H1 (cell line): ENCODE data around the gene CHRNA9. TPM values are rescaled to one million over a fixed set of nuclear protein-coding genes. Genes with fewer than 3 reads are reported as not detected.

Experiments used
- CTCF ChIA-PET: fragments of 300-600 bp; sonication (Branson Sonifier 250); formaldehyde crosslinking; loops from one replicate; lab custom pipeline; 2021; ENCODE audit not compliant: partially characterized antibody; lab: Charles Lee
- POLR2A ChIA-PET: fragments of 300-600 bp; sonication (Branson Sonifier 250); formaldehyde crosslinking; loops from one replicate; lab custom pipeline; 2021; ENCODE audit warnings: inconsistent platforms; ENCODE audit not compliant: partially characterized antibody; lab: Charles Lee
- DNase-seq, 2 experiments: peaks; one replicate each; pipeline versions ENCODE4 v3.0.0 to v3.0.0-alpha.2; 2010 to 2022; ENCODE audit warnings: low spot score in 2 of 2, low read depth in 1 of 2, mixed read lengths in 1 of 2
- FAIRE-seq: peaks from 2 replicates; lab custom pipeline; 2011; peaks lifted over from hg19 to GRCh38; lab: Jason Lieb, UNC
- H2AFZ ChIP-seq: 2 replicates; pipeline ENCODE4 v1.8.1; 2012; ENCODE audit warnings: low read length, inconsistent platforms
- H2AK5ac ChIP-seq: 2 replicates; pipeline ENCODE4 v1.6.1; 2013; ENCODE audit warnings: low read depth, low read length
- H2BK120ac ChIP-seq: replicated peaks from 2 replicates; pipeline ENCODE3; 2013; ENCODE audit warnings: low read depth, low read length, inconsistent platforms
- H2BK12ac ChIP-seq: 2 replicates; pipeline ENCODE4 v1.6.1; 2013; ENCODE audit warnings: low read depth, low read length
- H2BK15ac ChIP-seq: 2 replicates; pipeline ENCODE4 v1.6.1; 2013; ENCODE audit warnings: low read length
- H2BK20ac ChIP-seq: 2 replicates; pipeline ENCODE4 v1.6.1; 2013; ENCODE audit warnings: low read length
- H2BK5ac ChIP-seq: 2 replicates; pipeline ENCODE4 v1.6.1; 2013; ENCODE audit warnings: low read depth, low read length
- H3K14ac ChIP-seq: 2 replicates; pipeline ENCODE4 v1.6.1; 2013; ENCODE audit warnings: inconsistent platforms; ENCODE audit not compliant: insufficient read length
- H3K18ac ChIP-seq: 2 replicates; pipeline ENCODE4 v1.6.1; 2013; ENCODE audit warnings: low read length; ENCODE audit errors: extremely low read depth
- H3K23ac ChIP-seq: 2 replicates; pipeline ENCODE4 v1.6.1; 2013; ENCODE audit warnings: inconsistent platforms; ENCODE audit not compliant: insufficient read length
- H3K23me2 ChIP-seq: 2 replicates; pipeline ENCODE4 v1.6.1; 2013; ENCODE audit warnings: low read depth, low read length
- H3K27ac ChIP-seq: 2 replicates; pipeline ENCODE4 v1.6.1; 2011; ENCODE audit warnings: low read depth, low read length, inconsistent platforms
- H3K27me3 ChIP-seq, 4 experiments: replicated peaks in 1 of 4; 1 replicate in 1 of 4; 2 replicates in 3 of 4; pipeline versions ENCODE4 v1.6.1 to v1.8.1; 2011 to 2013; ENCODE audit warnings: low read length in 3 of 4, mild to moderate bottlenecking in 3 of 4, inconsistent platforms in 2 of 4, mixed read lengths in 2 of 4, moderate library complexity in 1 of 4; ENCODE audit not compliant: control insufficient read depth in 3 of 4, insufficient read depth in 3 of 4; ENCODE audit errors: extremely low read depth in 1 of 4
- H3K36me3 ChIP-seq, 4 experiments: 2 replicates each; pipeline versions ENCODE4 v1.6.1 to v1.8.1; 2011 to 2013; ENCODE audit warnings: mild to moderate bottlenecking in 4 of 4, low read length in 3 of 4, moderate library complexity in 2 of 4, control low read depth in 1 of 4, inconsistent platforms in 1 of 4; ENCODE audit not compliant: insufficient read depth in 4 of 4, control insufficient read depth in 2 of 4
- H3K4ac ChIP-seq: replicated peaks from 2 replicates; pipeline ENCODE3; 2013; ENCODE audit warnings: low read length, low read depth, mixed read lengths, inconsistent platforms; ENCODE audit not compliant: insufficient read length
- H3K4me1 ChIP-seq, 4 experiments: replicated peaks in 1 of 4; 1 replicate in 1 of 4; 2 replicates in 3 of 4; pipeline versions ENCODE4 v1.6.1 to v1.8.1; 2011 to 2013; ENCODE audit warnings: low read length in 3 of 4, inconsistent platforms in 2 of 4, mixed read lengths in 1 of 4; ENCODE audit not compliant: insufficient read depth in 4 of 4, control insufficient read depth in 3 of 4
- H3K4me2 ChIP-seq, 2 experiments: 2 replicates each; pipeline versions ENCODE4 v1.6.1 to v1.8.1; 2011 to 2013; ENCODE audit warnings: low read depth in 2 of 2, low read length in 2 of 2, control low read depth in 1 of 2, inconsistent platforms in 1 of 2, mild to moderate bottlenecking in 1 of 2; ENCODE audit not compliant: insufficient read depth in 1 of 2
- H3K4me3 ChIP-seq, 4 experiments: fragments of 200-600, 300-600 bp in 1 of 4; sonication (generic), shearing (Covaris generic), sonication (Bioruptor Twin) in 1 of 4; 2 replicates each; pipeline versions ENCODE4 v1.5.1 to v1.8.1; 2011 to 2016; ENCODE audit warnings: low read length in 4 of 4, low read depth in 3 of 4, control low read depth in 2 of 4, inconsistent platforms in 2 of 4, mild to moderate bottlenecking in 2 of 4, mixed read lengths in 1 of 4, moderate library complexity in 1 of 4; ENCODE audit not compliant: insufficient read depth in 2 of 4; ENCODE audit errors: extremely low read depth in 1 of 4
- H3K56ac ChIP-seq: replicated peaks from 2 replicates; pipeline ENCODE3; 2013; ENCODE audit warnings: low read depth, mild to moderate bottlenecking, mixed read lengths, low read length, inconsistent platforms; ENCODE audit not compliant: insufficient read length
- H3K79me1 ChIP-seq: 2 replicates; pipeline ENCODE4 v1.6.1; 2013; ENCODE audit warnings: low read depth, low read length, control low read depth
- H3K79me2 ChIP-seq, 2 experiments: 2 replicates each; pipeline versions ENCODE4 v1.6.1 to v1.8.1; 2012 to 2013; ENCODE audit warnings: low read length in 2 of 2, mild to moderate bottlenecking in 2 of 2, inconsistent platforms in 1 of 2; ENCODE audit not compliant: insufficient read depth in 2 of 2, control insufficient read depth in 1 of 2
- H3K9ac ChIP-seq, 4 experiments: replicated peaks in 1 of 4; 1 replicate in 1 of 4; 2 replicates in 3 of 4; pipeline versions ENCODE4 v1.6.1 to v1.8.1; 2011 to 2013; ENCODE audit warnings: low read depth in 3 of 4, low read length in 3 of 4, control low read depth in 2 of 4, mild to moderate bottlenecking in 2 of 4, moderate library complexity in 2 of 4, inconsistent platforms in 1 of 4; ENCODE audit errors: extremely low read depth in 1 of 4
- H3K9me3 ChIP-seq, 2 experiments: 2 replicates each; pipeline versions ENCODE4 v1.6.1 to v1.8.1; 2012 to 2013; ENCODE audit warnings: mild to moderate bottlenecking in 2 of 2, moderate library complexity in 2 of 2, control low read depth in 1 of 2, inconsistent platforms in 1 of 2, low read depth in 1 of 2, low read length in 1 of 2, mixed read lengths in 1 of 2; ENCODE audit not compliant: insufficient read depth in 2 of 2
- H4K20me1 ChIP-seq, 2 experiments: replicated peaks in 1 of 2; 2 replicates each; pipeline versions ENCODE3 to v1.8.1; 2011 to 2013; ENCODE audit warnings: inconsistent platforms in 2 of 2, low read length in 2 of 2, mild to moderate bottlenecking in 1 of 2; ENCODE audit not compliant: insufficient read depth in 2 of 2, control insufficient read depth in 1 of 2
- H4K5ac ChIP-seq: 2 replicates; pipeline ENCODE4 v1.6.1; 2013; ENCODE audit warnings: low read length, low read depth, mixed read lengths, inconsistent platforms; ENCODE audit not compliant: insufficient read length
- H4K8ac ChIP-seq: 2 replicates; pipeline ENCODE4 v1.8.0; 2013; ENCODE audit warnings: mild to moderate bottlenecking, moderate library complexity, low read length, inconsistent platforms; ENCODE audit not compliant: insufficient read depth; ENCODE audit errors: extremely low read depth
- H4K91ac ChIP-seq: replicated peaks from 2 replicates; pipeline ENCODE3; 2013; ENCODE audit warnings: low read length, mixed read lengths, inconsistent platforms; ENCODE audit not compliant: insufficient read length
- CBX5 ChIP-seq: fragments of 300-800, 300-1000 bp; sonication (generic); IDR thresholded peaks from 2 replicates; pipeline ENCODE4 v1.7.1; 2016; ENCODE audit warnings: antibody characterized with exemption, low read length, low read depth
- CTBP2 ChIP-seq: IDR thresholded peaks from 2 replicates; pipeline ENCODE4 v1.7.0; 2011; ENCODE audit warnings: borderline replicate concordance, mild to moderate bottlenecking, moderate library complexity, mixed read lengths, low read length; ENCODE audit not compliant: insufficient read depth, insufficient read length
- POU5F1 ChIP-seq: IDR thresholded peaks from 2 replicates; pipeline ENCODE4 v1.6.1; 2011; ENCODE audit warnings: low read depth, mild to moderate bottlenecking, low read length, moderate library complexity
- RBBP5 ChIP-seq: IDR thresholded peaks from 2 replicates; pipeline ENCODE4 v1.7.1; 2012; ENCODE audit warnings: low read depth, mild to moderate bottlenecking, inconsistent platforms, low read length, moderate library complexity, borderline replicate concordance
- RFX5 ChIP-seq: IDR thresholded peaks from 2 replicates; pipeline ENCODE4 v1.6.1; 2011; ENCODE audit warnings: low read depth, low read length, improper control_type of control experiment, borderline replicate concordance
- RNF2 ChIP-seq: fragments of 200-900, 300-1000 bp; sonication (generic); IDR thresholded peaks from 2 replicates; pipeline ENCODE4 v1.7.1; 2016; ENCODE audit warnings: borderline replicate concordance, low read depth, mild to moderate bottlenecking, antibody characterized with exemption, low read length; ENCODE audit not compliant: poor library complexity, severe bottlenecking; ENCODE audit errors: missing control alignments
- SP4 ChIP-seq: IDR thresholded peaks from 2 replicates; pipeline ENCODE4 v1.6.1; 2012; ENCODE audit warnings: low read length, inconsistent platforms
- WGBS, 2 experiments: shearing (Covaris generic) in 1 of 2; methylation state at CpG; one replicate each; pipeline versions ENCODE4 v1.1.6 to v1.1.7; 2013 to 2015; ENCODE audit warnings: low lambda C conversion rate in 2 of 2, mixed read lengths in 2 of 2, inconsistent platforms in 1 of 2, low coverage in 1 of 2, missing lambda C conversion rate in 1 of 2; ENCODE audit not compliant: insufficient replicate concordance in 2 of 2, insufficient coverage in 1 of 2, insufficient read length in 1 of 2; ENCODE audit errors: extremely low coverage in 1 of 2, missing lambda C conversion rate in 1 of 2; 5-methylcytosine and 5-hydroxymethylcytosine counted together
- polyA plus RNA-seq, 7 experiments: library from polyadenylated mRNA; depleted of rRNA in 3 of 7; stranded (reverse) in 5 of 7; unstranded in 2 of 7; fragments of >200 nt in 5 of 7; fragments of 200-250 nt in 2 of 7; gene quantifications; 1 replicate in 5 of 7; 2 replicates in 1 of 7; 4 replicates in 1 of 7; pipeline versions ENCODE4 v1.2.1 to v1.2.3, GENCODE V29; 2011 to 2013; ENCODE audit warnings: missing spikeins in 2 of 7, mixed read lengths in 2 of 7
- total RNA-seq: library from RNA; stranded (reverse); fragmentation: NEBNext Ultra II Directional; extraction: Animal tissue kit (Norgen Biotek cat#: 25700); gene quantifications from 2 replicates; pipeline ENCODE4 v1.2.1, GENCODE V29; 2021
- TF ChIP-seq, protein P1 (sequence below): IDR thresholded peaks from 2 replicates; pipeline ENCODE4 v1.6.1; 2012; ENCODE audit warnings: inconsistent platforms

CHRNA9 gene
- total and polyA plus RNA-seq, 2 of the 8 experiments (the other 6 are each of a cell fraction or from before 2014, with no cell fraction given) = 1.4 to 3.3 TPM

DNA sequence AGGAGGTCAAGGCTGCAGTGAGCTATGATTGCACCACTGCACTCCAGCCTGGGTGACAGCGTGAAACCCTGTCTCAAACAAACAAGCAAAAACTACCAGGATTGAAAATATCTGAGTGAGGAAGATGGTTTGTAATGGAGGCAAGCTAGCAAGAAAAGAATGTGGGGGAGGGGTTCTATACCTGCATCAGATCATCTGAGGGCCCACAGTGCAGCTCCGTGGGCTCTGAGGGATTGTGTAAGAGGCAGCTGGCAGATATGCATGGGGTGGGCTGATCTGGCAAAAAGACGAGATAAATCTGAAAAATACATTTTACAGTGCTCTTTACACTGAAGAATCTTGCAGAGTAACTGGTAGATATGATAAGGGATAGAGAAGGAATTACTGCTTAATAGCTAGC lies 28.9 kb upstream of the CHRNA9 start:
- Histone ChIP-seq H4K8ac (no peak overlapping the region), H3K18ac (no peak overlapping the region), H3K4me3 (no peak overlapping the region), H3K27me3 (no peaks in the 10 kb centered on the region), H2BK15ac (no peak overlapping the region), H2AFZ (no peak overlapping the region), H3K4ac (no peak overlapping the region), H4K5ac (no peak overlapping the region), H3K4me2 (no peak overlapping the region), H2AK5ac (no peak overlapping the region), H3K79me1 (no peaks in the 10 kb centered on the region), H3K9ac (no peak overlapping the region), H3K56ac (no peak overlapping the region), H3K9me3 (peaks cover 5% of the 10 kb centered on the region in 2 experiments; a peak in 2 of 4 replicates), H4K91ac (no peak overlapping the region), H2BK12ac (0 out of 2 replicates have a peak overlapping the region, but pooled peaks have one; percentile 22), H3K79me2 (no peaks in the 10 kb centered on the region), H2BK5ac (no peak overlapping the region), H2BK120ac (no peak overlapping the region), H3K4me1 (peaks cover 6 to 30% (median 12%) of the 10 kb centered on the region in 4 experiments; a peak in 6 of 7 replicates), H2BK20ac (peak overlapping the region; percentile 57; the same call in 1 of the 2 replicates), H3K14ac (no peak overlapping the region), H3K23me2 (no peaks in the 10 kb centered on the region), H3K27ac (no peak overlapping the region), H4K20me1 (no peaks in the 10 kb centered on the region), H3K23ac (no peak overlapping the region), H3K36me3 (no peaks in the 10 kb centered on the region)
- ChIA-PET CTCF (interaction anchor here (0.7 to 3.3 kb wide), 8 partner anchors 11 to 157 kb away, joined by 3 to 20 read pairs (median 5); no protein-coding TSS in a partner anchor), POLR2A (interaction anchor here (0.8 kb wide), 1 partner anchor 9 kb away, joined by 3 read pairs; no protein-coding TSS in a partner anchor)
- WGBS, 2 experiments = 76% methylated on average over 3 of the region's 3 CpGs; no CpG with 5 or more reads in 1 of the 2 experiments
- DNase-seq = no peak
- FAIRE-seq = no peak
- no peak for TF ChIP-seq POU5F1
- TF ChIP-seq CBX5 = no peak
- TF ChIP-seq CTBP2 = no peak
- TF ChIP-seq SP4 = no peak
- TF ChIP-seq RFX5 = no peak
- TF ChIP-seq, protein P1, sequence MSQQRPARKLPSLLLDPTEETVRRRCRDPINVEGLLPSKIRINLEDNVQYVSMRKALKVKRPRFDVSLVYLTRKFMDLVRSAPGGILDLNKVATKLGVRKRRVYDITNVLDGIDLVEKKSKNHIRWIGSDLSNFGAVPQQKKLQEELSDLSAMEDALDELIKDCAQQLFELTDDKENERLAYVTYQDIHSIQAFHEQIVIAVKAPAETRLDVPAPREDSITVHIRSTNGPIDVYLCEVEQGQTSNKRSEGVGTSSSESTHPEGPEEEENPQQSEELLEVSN = no peak
- no peak for TF ChIP-seq RBBP5
- TF ChIP-seq RNF2 = no peak
